PC-9 (cell line): ENCODE results near the gene RNF212. TPM values are rescaled to one million over a fixed set of nuclear protein-coding genes. Genes with fewer than 3 reads are reported as not detected.

Experiments used
- BruUV-seq: library from RNA; stranded (reverse); fragments of 400-500 nt; replicated peaks from 2 replicates; lab custom pipeline; 2021; lab: Mats Ljungman, UMichigan
- CTCF ChIA-PET: fragments of 300-600 bp; sonication (Branson Sonifier 250); formaldehyde crosslinking; loops from one replicate; lab custom pipeline; 2022; ENCODE audit warnings: antibody characterized with exemption; lab: Charles Lee
- POLR2A ChIA-PET: fragments of 300-600 bp; sonication (Branson Sonifier 250); formaldehyde crosslinking; loops from one replicate; lab custom pipeline; 2022; ENCODE audit warnings: antibody characterized with exemption; ENCODE audit not compliant: unreplicated experiment; lab: Charles Lee
- DNase-seq, 2 experiments: peaks; one replicate each; pipeline versions ENCODE4 v3.0.0 to v3.0.0-alpha.2; 2015 to 2022; ENCODE audit warnings: mixed read lengths in 1 of 2
- H2AFZ ChIP-seq: fragments of 200-600 bp; sonication (generic); 2 replicates; pipeline ENCODE4 v1.8.1; 2017; ENCODE audit warnings: antibody characterized with exemption
- H3F3A ChIP-seq: fragments of 200-600 bp; sonication (generic); 2 replicates; pipeline ENCODE4 v1.8.1; 2017; ENCODE audit warnings: antibody characterized with exemption, mild to moderate bottlenecking, low read depth; ENCODE audit not compliant: insufficient read depth
- H3K27ac ChIP-seq: fragments of 200-600 bp; sonication (generic); 2 replicates; pipeline ENCODE4 v1.6.1; 2016; ENCODE audit warnings: mixed run types
- H3K27me3 ChIP-seq: fragments of 200-600 bp; sonication (generic); 2 replicates; pipeline ENCODE4 v1.6.1; 2016; ENCODE audit warnings: low read depth, mixed run types; ENCODE audit not compliant: insufficient read depth
- H3K36me3 ChIP-seq: fragments of 200-600 bp; sonication (generic); 2 replicates; pipeline ENCODE4 v1.6.1; 2016; ENCODE audit warnings: low read depth, mixed run types
- H3K4me1 ChIP-seq: fragments of 200-600 bp; sonication (generic); replicated peaks from 2 replicates; pipeline ENCODE4 v1.6.1; 2016; ENCODE audit warnings: mixed run types; ENCODE audit not compliant: insufficient read depth
- H3K4me2 ChIP-seq: fragments of 200-600 bp; sonication (generic); 2 replicates; pipeline ENCODE4 v1.6.1; 2017; ENCODE audit warnings: mixed run types
- H3K4me3 ChIP-seq: fragments of 200-600 bp; sonication (generic); 2 replicates; pipeline ENCODE4 v1.6.1; 2016; ENCODE audit warnings: mixed run types
- H3K79me2 ChIP-seq: fragments of 200-600 bp; sonication (generic); 2 replicates; pipeline ENCODE4 v1.6.1; 2017; ENCODE audit warnings: low read depth, mixed run types
- H3K9me2 ChIP-seq: fragments of 200-600 bp; sonication (generic); 2 replicates; pipeline ENCODE4 v1.8.1; 2017; ENCODE audit warnings: mild to moderate bottlenecking; ENCODE audit not compliant: insufficient read depth
- H3K9me3 ChIP-seq: fragments of 200-600 bp; sonication (generic); 2 replicates; pipeline ENCODE4 v1.8.1; 2016; ENCODE audit warnings: low read depth; ENCODE audit not compliant: insufficient read depth
- H4K20me1 ChIP-seq: fragments of 200-600 bp; sonication (generic); 2 replicates; pipeline ENCODE4 v1.8.1; 2017; ENCODE audit not compliant: insufficient read depth
- CTCF ChIP-seq: fragments of 200-600 bp; sonication (generic); conservative IDR thresholded peaks from 2 replicates; pipeline ENCODE4 v1.6.1; 2017; ENCODE audit warnings: mixed run types, antibody characterized with exemption, mild to moderate bottlenecking, moderate library complexity
- EZH2 ChIP-seq: fragments of 200-600 bp; sonication (generic); IDR thresholded peaks from 2 replicates; pipeline ENCODE4 v1.8.0; 2017; ENCODE audit warnings: antibody characterized with exemption, low read depth
- intact Hi-C: fragments of 100-400 bp; cut with micrococcal nuclease; formaldehyde crosslinking; loops from one replicate; pipeline ENCODE4 v1.10.0; 2022; ENCODE audit not compliant: unreplicated experiment
- total RNA-seq: library from RNA; stranded (reverse); gene quantifications from 2 replicates; pipeline ENCODE4 v1.2.3, GENCODE V29; 2021

Gene RNF212
- total RNA-seq, 1 experiment from 2014 or later: 4.2 TPM

- no peak for TF ChIP-seq CTCF
- TF ChIP-seq EZH2: no peak
- CTCF ChIA-PET: no interaction called here
- no peak for DNase-seq
- POLR2A ChIA-PET: no interaction called here
- Histone ChIP-seq H3K27me3 (peaks cover 53% of the 10 kb centered on the region), H3K9me3 (no peaks in the 10 kb centered on the region), H3K9me2 (no peaks in the 10 kb centered on the region), H3K4me1 (no peaks in the 10 kb centered on the region), H4K20me1 (no peaks in the 10 kb centered on the region), H3K4me3 (no peak overlapping the region), H3K4me2 (no peak overlapping the region), H2AFZ (no peak overlapping the region), H3F3A (peaks cover 4% of the 10 kb centered on the region; the same call in 1 of the 2 replicates), H3K27ac (no peak overlapping the region), H3K36me3 (no peaks in the 10 kb centered on the region), H3K79me2 (no peaks in the 10 kb centered on the region)
- intact Hi-C loops: no loop called here
- BruUV-seq: no TSS peak
Measured at GRCh38 chr4:1060621-1061020, 52.7 kb downstream of the RNF212 start.

- no peak overlapping the region for H3K4me2 ChIP-seq
- no peaks in the 10 kb centered on the region for H3K79me2 ChIP-seq
- no peak for TF ChIP-seq EZH2
- no peak for TF ChIP-seq CTCF
- no peaks in the 10 kb centered on the region for H3K9me2 ChIP-seq
- H3K36me3 ChIP-seq: no peaks in the 10 kb centered on the region
- CTCF ChIA-PET: no interaction called here
- peaks cover 4% of the 10 kb centered on the region; the same call in 1 of the 2 replicates for H3F3A ChIP-seq
- H4K20me1 ChIP-seq: no peaks in the 10 kb centered on the region
- H3K4me1 ChIP-seq: no peaks in the 10 kb centered on the region
- peaks cover 58% of the 10 kb centered on the region for H3K27me3 ChIP-seq
- POLR2A ChIA-PET: no interaction called here
- H3K27ac ChIP-seq: no peak overlapping the region
- H3K9me3 ChIP-seq: no peaks in the 10 kb centered on the region
- BruUV-seq: no TSS peak
- H2AFZ ChIP-seq: no peak overlapping the region
- no peak for DNase-seq
- intact Hi-C loops: no loop called here
- H3K4me3 ChIP-seq: no peak overlapping the region
Measured at GRCh38 chr4:1060121-1060520, 53.2 kb downstream of the RNF212 start.

DNA sequence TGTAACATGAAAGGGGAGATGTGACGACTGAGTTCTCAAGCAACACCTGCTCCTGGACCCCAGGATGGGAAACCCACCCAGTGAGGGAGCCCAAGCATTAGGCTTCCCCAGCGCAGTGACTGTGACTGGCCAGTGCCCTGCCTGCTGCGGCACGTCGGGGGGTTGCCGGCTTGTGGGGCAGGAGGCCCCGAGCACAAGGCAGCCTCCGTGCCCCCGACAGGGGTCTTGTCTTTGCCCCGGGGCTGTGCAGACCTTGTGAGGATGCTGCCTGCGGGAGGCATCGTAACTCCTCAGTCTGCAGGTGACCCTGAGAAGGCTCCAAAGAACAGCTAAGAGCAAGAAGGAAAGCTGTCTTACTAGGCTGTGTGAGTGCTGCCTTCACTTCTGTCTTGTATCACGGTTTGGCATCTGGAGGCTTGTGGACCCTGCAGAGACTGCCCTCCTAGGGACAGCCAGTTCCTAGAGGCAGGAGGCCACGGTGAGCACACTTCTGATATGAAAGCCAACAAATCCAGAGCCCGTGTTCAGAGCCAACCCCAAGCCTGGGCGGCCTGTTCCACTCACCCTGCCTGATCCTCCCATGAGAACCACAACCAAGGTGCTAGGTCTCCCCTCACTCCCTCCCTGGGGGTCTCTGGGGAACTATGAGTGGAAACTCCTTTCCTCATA, 54.2 kb downstream of the RNF212 start:
- no peaks in the 10 kb centered on the region for H3K9me3 ChIP-seq
- no peaks in the 10 kb centered on the region for H3K79me2 ChIP-seq
- no peaks in the 10 kb centered on the region for H4K20me1 ChIP-seq
- no peaks in the 10 kb centered on the region for H3K9me2 ChIP-seq
- BruUV-seq: no TSS peak
- ChIA-PET POLR2A (no interaction called here), CTCF (no interaction called here)
- H3K4me2 ChIP-seq: no peak overlapping the region
- no peaks in the 10 kb centered on the region for H3K4me1 ChIP-seq
- no peak overlapping the region for H2AFZ ChIP-seq
- peaks cover 58% of the 10 kb centered on the region for H3K27me3 ChIP-seq
- no peak for DNase-seq
- intact Hi-C loops: no loop called here
- no peaks in the 10 kb centered on the region for H3K36me3 ChIP-seq
- H3K27ac ChIP-seq: no peak overlapping the region
- H3F3A ChIP-seq: peaks cover 3% of the 10 kb centered on the region; the same call in 1 of the 2 replicates
- TF ChIP-seq CTCF (no peak), EZH2 (no peak)
- H3K4me3 ChIP-seq: no peak overlapping the region
